Neural progenitor cell (in vitro differentiated cells): Measurements from ENCODE around the gene SUDS3. TPM values are rescaled to one million over a fixed set of nuclear protein-coding genes. Genes with fewer than 3 reads are reported as not detected.
A peak's percentile ranks its signal among the peaks of the same experiment; 100 is the strongest.

ENCODE experiments used
- DNase-seq: peaks from one replicate; pipeline ENCODE4 v3.0.0-alpha.2; 2016; ENCODE audit warnings: low spot score
- H2AFZ ChIP-seq: fragments of 200-600 bp; sonication (generic); replicated peaks from 2 replicates; pipeline ENCODE4 v1.6.1; 2016; ENCODE audit warnings: antibody characterized with exemption
- H3F3A ChIP-seq: fragments of 200-600 bp; sonication (generic); 2 replicates; pipeline ENCODE4 v1.6.1; 2016; ENCODE audit warnings: antibody characterized with exemption, low read depth
- H3K27ac ChIP-seq: fragments of 200-600 bp; sonication (generic); 2 replicates; pipeline ENCODE4 v1.5.1; 2016; ENCODE audit warnings: mild to moderate bottlenecking
- H3K27me3 ChIP-seq: fragments of 200-600 bp; sonication (generic); 2 replicates; pipeline ENCODE4 v1.6.1; 2016; ENCODE audit warnings: mild to moderate bottlenecking, moderate library complexity
- H3K36me3 ChIP-seq: fragments of 200-600 bp; sonication (generic); 2 replicates; pipeline ENCODE4 v1.5.1; 2016
- H3K4me1 ChIP-seq: fragments of 200-600 bp; sonication (generic); 2 replicates; pipeline ENCODE4 v1.6.1; 2016; ENCODE audit warnings: mixed run types
- H3K4me2 ChIP-seq: fragments of 200-600 bp; sonication (generic); 2 replicates; pipeline ENCODE4 v1.6.1; 2016
- H3K4me3 ChIP-seq: fragments of 200-600 bp; sonication (generic); 2 replicates; pipeline ENCODE4 v1.5.1; 2016
- H3K79me2 ChIP-seq: fragments of 200-600 bp; sonication (generic); 2 replicates; pipeline ENCODE4 v1.6.1; 2016; ENCODE audit warnings: low read depth
- H3K9ac ChIP-seq: fragments of 200-600 bp; sonication (generic); 2 replicates; pipeline ENCODE4 v1.6.1; 2016
- H3K9me3 ChIP-seq: fragments of 200-600 bp; sonication (generic); 2 replicates; pipeline ENCODE4 v1.5.1; 2016; ENCODE audit warnings: low read depth
- H4K20me1 ChIP-seq: fragments of 200-600 bp; sonication (generic); 2 replicates; pipeline ENCODE4 v1.6.1; 2016; ENCODE audit warnings: low read depth
- H3K27ac Mint-ChIP-seq: 3 replicates; pipeline ENCODE4 v1.8.0; 2021; ENCODE audit warnings: mixed read lengths
- H3K27me3 Mint-ChIP-seq: 2 replicates; pipeline ENCODE4 v1.8.0; 2022; ENCODE audit warnings: low read depth, mild to moderate bottlenecking, inconsistent platforms, moderate library complexity, mixed read lengths; ENCODE audit not compliant: insufficient read depth
- H3K36me3 Mint-ChIP-seq: 3 replicates; pipeline ENCODE4 v1.8.0; 2021; ENCODE audit warnings: mixed read lengths
- H3K4me1 Mint-ChIP-seq: 3 replicates; pipeline ENCODE4 v1.8.0; 2021; ENCODE audit warnings: mixed read lengths
- H3K4me3 Mint-ChIP-seq: 3 replicates; pipeline ENCODE4 v1.8.0; 2021; ENCODE audit warnings: mild to moderate bottlenecking, moderate library complexity, mixed read lengths
- H3K9me3 Mint-ChIP-seq: 3 replicates; pipeline ENCODE4 v1.8.0; 2020; ENCODE audit warnings: mixed read lengths
- CTCF ChIP-seq: fragments of 200-600 bp; sonication (generic); IDR thresholded peaks from 2 replicates; pipeline ENCODE4 v1.5.1; 2017; ENCODE audit warnings: antibody characterized with exemption, mild to moderate bottlenecking
- EZH2 ChIP-seq: fragments of 200-600 bp; sonication (generic); IDR thresholded peaks from 2 replicates; pipeline ENCODE4 v1.6.1; 2017; ENCODE audit warnings: antibody characterized with exemption, mild to moderate bottlenecking, moderate library complexity
- EZH2phosphoT487 ChIP-seq: fragments of 200-600 bp; sonication (generic); IDR thresholded peaks from 2 replicates; pipeline ENCODE4 v1.6.1; 2017; ENCODE audit warnings: antibody characterized with exemption
- total RNA-seq: library from RNA; depleted of rRNA; stranded (reverse); fragments of >200 nt; gene quantifications from 2 replicates; pipeline ENCODE4 v1.2.3, GENCODE V29; 2015; ENCODE audit warnings: low replicate concordance

The SUDS3 gene
- total RNA-seq, 1 donor from 2014 or later = 64.3 TPM

- peaks cover 4% of the 10 kb centered on the region for H3K4me1 Mint-ChIP-seq
- Histone ChIP-seq H3F3A (no peaks in the 10 kb centered on the region), H3K36me3 (no peaks in the 10 kb centered on the region), H3K4me3 (no peak overlapping the region), H3K4me2 (no peak overlapping the region), H3K79me2 (no peaks in the 10 kb centered on the region), H4K20me1 (no peaks in the 10 kb centered on the region), H3K9ac (no peak overlapping the region), H3K9me3 (no peaks in the 10 kb centered on the region), H2AFZ (no peak overlapping the region), H3K27me3 (no peaks in the 10 kb centered on the region), H3K27ac (no peak overlapping the region), H3K4me1 (no peaks in the 10 kb centered on the region)
- H3K27ac Mint-ChIP-seq = no peak overlapping the region
- H3K36me3 Mint-ChIP-seq = no peaks in the 10 kb centered on the region
- H3K4me3 Mint-ChIP-seq = no peak overlapping the region
- H3K27me3 Mint-ChIP-seq = peaks cover 4% of the 10 kb centered on the region
- no peaks in the 10 kb centered on the region for H3K9me3 Mint-ChIP-seq
- peak; percentile 16 for DNase-seq
- no peak for TF ChIP-seq EZH2phosphoT487
- TF ChIP-seq CTCF = no peak
- no peak for TF ChIP-seq EZH2
Measured at GRCh38 chr12:118465706-118466105, 89.4 kb downstream of the SUDS3 start.

Other genes with a start within 250 kb of the SUDS3 start
- 266 and 406 TPM in 2 replicates for gene PEBP1, start 240.4 kb upstream of the SUDS3 start, total RNA-seq
- gene TAOK3, start 3.6 kb upstream of the SUDS3 start, total RNA-seq = 1.1 and 1.7 TPM in 2 replicates